Esophagus squamous epithelium (tissue), 5 donors: Measurements from ENCODE around the gene MKNK2. TPM values are rescaled to one million over a fixed set of nuclear protein-coding genes. Genes with fewer than 3 reads are reported as not detected.

ENCODE experiments used
- DNase-seq: peaks from one replicate; lab custom pipeline; 2025; lab: John Stamatoyannopoulos, UW
- H3K27ac ChIP-seq, 4 donors: fragments of 200-600 bp; sonication (generic); one replicate each; pipeline ENCODE4 v1.5.1; 2016 to 2019; ENCODE audit warnings: mild to moderate bottlenecking in 1 of 4
- H3K27me3 ChIP-seq, 4 donors: fragments of 200-600 bp; sonication (generic); 1 replicate in 3 of 4; 2 replicates in 1 of 4; pipeline versions ENCODE4 v1.5.1 to v1.6.0; 2017 to 2021; ENCODE audit warnings: antibody characterized with exemption in 1 of 4
- H3K36me3 ChIP-seq, 3 donors: fragments of 200-600 bp; sonication (generic); one replicate each; pipeline ENCODE4 v1.5.1; 2016 to 2019
- H3K4me1 ChIP-seq, 3 donors: fragments of 200-600 bp; sonication (generic); one replicate each; pipeline ENCODE4 v1.5.1; 2017 to 2019
- H3K4me3 ChIP-seq, 4 donors: fragments of 200-600 bp; sonication (generic); 1 replicate in 3 of 4; 2 replicates in 1 of 4; pipeline ENCODE4 v1.5.1; 2016 to 2019; ENCODE audit warnings: mild to moderate bottlenecking in 2 of 4, moderate library complexity in 1 of 4
- H3K9me3 ChIP-seq, 3 donors: fragments of 200-600 bp; sonication (generic); one replicate each; pipeline ENCODE4 v1.5.1; 2016 to 2019
- CTCF ChIP-seq, 6 experiments: fragments of 450-650 bp in 4 of 6; fragments of 200-600 bp in 2 of 6; sonication (generic) in 2 of 6; IDR thresholded peaks; one replicate each; pipeline ENCODE4 v1.5.1; 2016 to 2019; ENCODE audit warnings: antibody characterized with exemption in 6 of 6, mild to moderate bottlenecking in 4 of 6, moderate library complexity in 4 of 6
- POLR2A ChIP-seq, 4 donors: fragments of 450-650 bp; IDR thresholded peaks; one replicate each; pipeline ENCODE4 v1.6.1; 2017; ENCODE audit warnings: antibody characterized with exemption in 4 of 4, mild to moderate bottlenecking in 4 of 4, moderate library complexity in 3 of 4
- WGBS, 2 donors: methylation state at CpG; one replicate each; pipeline ENCODE4 v1.1.5; 2018; 5-methylcytosine and 5-hydroxymethylcytosine counted together
- intact Hi-C: fragments of 100-400 bp; cut with DNase I; formaldehyde crosslinking; loops from one replicate; pipeline ENCODE4 v1.15.0; 2022
- total RNA-seq, 4 donors: library from RNA; depleted of rRNA; stranded (reverse); fragments of >200 nt; gene quantifications; one replicate each; pipeline ENCODE4 v1.1.0, GENCODE V29; 2016
- donor health status: DM: yes; HTN: yes; CAD: no.

Gene MKNK2
- total RNA-seq, 4 donors from 2014 or later: 147 to 300 (median 189) TPM

DNA sequence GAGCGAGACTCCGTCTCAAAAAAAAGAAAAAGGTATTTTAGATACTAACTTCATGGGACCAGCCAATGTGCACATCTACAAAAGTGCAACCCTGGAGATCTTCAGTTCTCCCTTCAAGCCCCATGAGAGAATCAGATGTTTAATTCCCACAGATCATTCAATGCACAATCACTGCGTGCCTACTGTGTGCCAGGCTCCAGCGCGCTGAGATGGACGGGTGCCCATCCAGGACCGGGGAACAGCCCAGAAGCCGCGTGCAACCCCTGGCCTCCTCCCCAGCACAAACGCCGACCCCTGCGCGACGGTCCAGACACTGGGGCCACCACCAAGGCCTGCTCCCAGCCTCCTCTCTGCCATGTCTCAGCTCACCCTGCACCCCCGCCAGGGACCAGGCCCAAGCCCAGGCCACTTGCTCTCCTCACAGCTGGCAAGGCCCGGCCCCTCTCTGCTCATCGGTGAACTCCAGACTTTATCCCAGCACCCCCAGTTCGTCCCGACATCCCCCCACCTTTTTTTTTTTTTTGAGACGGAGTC lies 40.8 kb downstream of the MKNK2 start:
- H3K36me3 ChIP-seq: peaks cover 0 to 39% (median 0%) of the 10 kb centered on the region in 3 donors
- H3K4me1 ChIP-seq: peaks cover 11 to 28% (median 12%) of the 10 kb centered on the region in 3 donors
- TF ChIP-seq POLR2A (IDR thresholded peaks at IDR 0.05) (no peak), CTCF (IDR thresholded peaks at IDR 0.05) (no peak)
- no peaks in the 10 kb centered on the region for H3K9me3 ChIP-seq
- DNase-seq: no peak
- no peaks in the 10 kb centered on the region for H3K27me3 ChIP-seq
- H3K27ac ChIP-seq: no peak overlapping the region
- 92 to 95% methylated on average over 17 to 18 of the region's 20 CpGs for WGBS, 2 donors
- intact Hi-C loops: no loop called here
- H3K4me3 ChIP-seq: no peak overlapping the region

DNA sequence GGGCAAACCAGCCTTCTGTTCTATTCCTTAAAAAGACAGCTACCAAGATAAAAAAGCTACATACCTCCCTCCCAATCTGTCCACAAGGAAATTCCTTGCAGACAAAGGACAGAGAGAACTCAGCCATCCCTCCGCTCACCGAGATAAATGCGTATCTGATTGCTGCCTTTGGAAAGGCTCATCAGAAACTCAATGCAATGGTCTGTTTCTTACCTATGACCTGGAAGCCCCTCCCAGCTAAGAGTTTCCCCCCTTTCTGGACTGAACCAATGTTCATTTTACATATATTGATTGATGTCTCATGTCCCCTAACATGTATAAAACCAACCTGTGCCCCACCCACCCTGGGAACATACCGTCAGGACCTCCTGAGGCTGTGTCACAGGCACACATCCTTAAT lies 47.2 kb downstream of the MKNK2 start:
- Histone ChIP-seq H3K4me3 (no peak overlapping the region), H3K27me3 (no peaks in the 10 kb centered on the region), H3K36me3 (peaks cover 0 to 69% (median 5%) of the 10 kb centered on the region in 3 donors), H3K27ac (no peak overlapping the region), H3K4me1 (no peaks in the 10 kb centered on the region), H3K9me3 (no peaks in the 10 kb centered on the region)
- intact Hi-C loops: no loop called here
- TF ChIP-seq CTCF (IDR thresholded peaks at IDR 0.05): no peak
- no peak for TF ChIP-seq POLR2A (IDR thresholded peaks at IDR 0.05)
- no peak for DNase-seq
- WGBS, 2 donors: 87 to 88% methylated on average over 4 of the region's 4 CpGs

DNA sequence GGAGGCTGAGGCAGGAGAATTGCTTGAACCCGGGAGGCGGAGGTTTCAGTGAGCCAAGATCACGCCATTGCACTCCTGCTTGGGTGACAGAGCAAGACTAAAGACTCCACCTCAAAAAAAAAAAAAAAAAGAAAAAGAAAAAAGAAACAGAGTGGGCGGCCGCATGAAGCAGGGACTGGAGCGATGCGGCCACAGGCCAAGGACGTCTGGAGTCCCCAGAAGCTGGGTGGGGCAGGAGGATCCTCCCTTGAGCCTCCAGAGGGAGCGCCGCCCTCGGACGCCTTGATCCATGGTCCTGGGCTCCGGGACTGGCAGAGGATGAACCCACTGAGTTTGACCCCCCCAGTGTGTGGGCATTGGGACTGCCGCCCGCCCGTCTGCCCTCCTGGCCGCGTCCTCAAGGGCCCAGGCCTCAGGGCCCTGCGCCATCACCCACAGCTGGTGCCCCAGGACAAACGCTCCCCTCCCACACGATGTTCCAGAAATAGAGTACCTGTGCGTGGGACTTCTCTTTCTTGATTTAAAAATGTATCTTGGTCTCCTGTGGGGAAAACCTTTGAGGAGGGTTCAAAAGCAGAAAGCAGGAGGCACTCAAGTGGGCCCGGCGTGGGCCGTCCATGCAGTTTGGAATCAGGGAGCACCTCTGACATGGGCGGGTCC lies 51.1 kb downstream of the MKNK2 start:
- H3K4me3 ChIP-seq: no peak overlapping the region
- no peak for TF ChIP-seq CTCF (IDR thresholded peaks at IDR 0.05)
- WGBS, 2 donors: 81 to 94% methylated on average over 13 to 19 of the region's 26 CpGs
- DNase-seq: no peak
- intact Hi-C loops: no loop called here
- H3K36me3 ChIP-seq: peaks cover 0 to 94% (median 10%) of the 10 kb centered on the region in 3 donors
- no peaks in the 10 kb centered on the region for H3K9me3 ChIP-seq
- H3K27me3 ChIP-seq: no peaks in the 10 kb centered on the region
- H3K4me1 ChIP-seq: no peaks in the 10 kb centered on the region
- no peak overlapping the region for H3K27ac ChIP-seq

GRCh38 chr19:1998712-1999708 lies 52.0 kb downstream of the MKNK2 start:
- no peak for DNase-seq
- intact Hi-C loops: no loop called here
- H3K27ac ChIP-seq: no peak overlapping the region
- no peaks in the 10 kb centered on the region for H3K27me3 ChIP-seq
- H3K9me3 ChIP-seq: no peaks in the 10 kb centered on the region
- TF ChIP-seq CTCF (IDR thresholded peaks at IDR 0.05) (no peak), POLR2A (IDR thresholded peaks at IDR 0.05) (no peak)
- no peaks in the 10 kb centered on the region for H3K4me1 ChIP-seq
- WGBS, 2 donors: 92% methylated on average over 30 of the region's 52 CpGs; no CpG with 5 or more reads in 1 of the 2 donors
- no peak overlapping the region for H3K4me3 ChIP-seq
- H3K36me3 ChIP-seq: peaks cover 0 to 94% (median 10%) of the 10 kb centered on the region in 3 donors
